H1 (cell line): ENCODE measurements around the gene PPM1K. TPM values are rescaled to one million over a fixed set of nuclear protein-coding genes. Genes with fewer than 3 reads are reported as not detected.

Experiments used
- ASH2L ChIP-seq: fragments of 200-600, 300-600 bp; sonication (generic); IDR thresholded peaks from one replicate; pipeline ENCODE4 v1.7.1; 2017; ENCODE audit warnings: low read length
- BRCA1 ChIP-seq: IDR thresholded peaks from 2 replicates; pipeline ENCODE4 v1.6.1; 2012; ENCODE audit warnings: low read depth, low read length, improper control_type of control experiment
- CHD2 ChIP-seq: IDR thresholded peaks from 2 replicates; pipeline ENCODE4 v1.6.1; 2012; ENCODE audit warnings: low read length, improper control_type of control experiment
- CREB1 ChIP-seq: IDR thresholded peaks from 2 replicates; pipeline ENCODE4 v1.6.1; 2012; ENCODE audit warnings: inconsistent platforms
- FOSL1 ChIP-seq: IDR thresholded peaks from 2 replicates; pipeline ENCODE4 v1.6.1; 2011; ENCODE audit warnings: mild to moderate bottlenecking, low read depth, low read length, moderate library complexity; ENCODE audit not compliant: insufficient read depth
- NRF1 ChIP-seq: IDR thresholded peaks from 2 replicates; pipeline ENCODE4 v1.6.1; 2011; ENCODE audit warnings: mild to moderate bottlenecking, low read depth, low read length, improper control_type of control experiment
- PHF8 ChIP-seq: fragments of 200-600 bp; sonication (generic); conservative IDR thresholded peaks from 2 replicates; pipeline ENCODE4 v1.7.1; 2012; ENCODE audit warnings: low read depth, mild to moderate bottlenecking, inconsistent platforms, low read length, moderate library complexity
- POLR2A ChIP-seq, 2 experiments: IDR thresholded peaks; 1 replicate in 1 of 2; 2 replicates in 1 of 2; pipeline ENCODE4 v1.6.1; 2011; ENCODE audit warnings: low read depth in 2 of 2, low read length in 2 of 2, mild to moderate bottlenecking in 2 of 2; ENCODE audit errors: control extremely low read depth in 1 of 2
- RFX5 ChIP-seq: IDR thresholded peaks from 2 replicates; pipeline ENCODE4 v1.6.1; 2011; ENCODE audit warnings: low read depth, low read length, improper control_type of control experiment, borderline replicate concordance
- SP1 ChIP-seq: IDR thresholded peaks from 2 replicates; pipeline ENCODE4 v1.6.1; 2011; ENCODE audit warnings: low read depth, low read length
- SUZ12 ChIP-seq: fragments of 200-600 bp; sonication (generic); IDR thresholded peaks from 2 replicates; pipeline ENCODE4 v1.6.1; 2012; ENCODE audit warnings: mild to moderate bottlenecking, inconsistent platforms, low read length, moderate library complexity, mixed read lengths
- TAF1 ChIP-seq: IDR thresholded peaks from 2 replicates; pipeline ENCODE4 v1.6.1; 2011; ENCODE audit warnings: mild to moderate bottlenecking, low read depth, low read length
- polyA plus RNA-seq, 7 experiments: library from polyadenylated mRNA; depleted of rRNA in 3 of 7; stranded (reverse) in 5 of 7; unstranded in 2 of 7; fragments of >200 nt in 5 of 7; fragments of 200-250 nt in 2 of 7; gene quantifications; 1 replicate in 5 of 7; 2 replicates in 1 of 7; 4 replicates in 1 of 7; pipeline versions ENCODE4 v1.2.1 to v1.2.3, GENCODE V29; 2011 to 2013; ENCODE audit warnings: missing spikeins in 2 of 7, mixed read lengths in 2 of 7
- total RNA-seq: library from RNA; stranded (reverse); fragmentation: NEBNext Ultra II Directional; extraction: Animal tissue kit (Norgen Biotek cat#: 25700); gene quantifications from 2 replicates; pipeline ENCODE4 v1.2.1, GENCODE V29; 2021
- TF ChIP-seq, protein P1 (sequence below): IDR thresholded peaks from 2 replicates; pipeline ENCODE4 v1.6.1; 2011; ENCODE audit warnings: low read length, improper control_type of control experiment
- TF ChIP-seq, protein P2 (sequence below): IDR thresholded peaks from 2 replicates; pipeline ENCODE4 v1.6.1; 2012; ENCODE audit warnings: low read length, inconsistent platforms
- TF ChIP-seq, protein P3 (sequence below): IDR thresholded peaks from 2 replicates; pipeline ENCODE4 v1.6.1; 2011; ENCODE audit warnings: low read depth, mild to moderate bottlenecking, low read length; ENCODE audit not compliant: insufficient read depth
- TF ChIP-seq, protein P4 (sequence below): IDR thresholded peaks from 2 replicates; pipeline ENCODE4 v1.6.1; 2012; ENCODE audit warnings: inconsistent platforms

Gene PPM1K
- total and polyA plus RNA-seq, 2 of the 8 experiments (the other 6 are each of a cell fraction or from before 2014, with no cell fraction given): 4.2 to 10.7 TPM

DNA sequence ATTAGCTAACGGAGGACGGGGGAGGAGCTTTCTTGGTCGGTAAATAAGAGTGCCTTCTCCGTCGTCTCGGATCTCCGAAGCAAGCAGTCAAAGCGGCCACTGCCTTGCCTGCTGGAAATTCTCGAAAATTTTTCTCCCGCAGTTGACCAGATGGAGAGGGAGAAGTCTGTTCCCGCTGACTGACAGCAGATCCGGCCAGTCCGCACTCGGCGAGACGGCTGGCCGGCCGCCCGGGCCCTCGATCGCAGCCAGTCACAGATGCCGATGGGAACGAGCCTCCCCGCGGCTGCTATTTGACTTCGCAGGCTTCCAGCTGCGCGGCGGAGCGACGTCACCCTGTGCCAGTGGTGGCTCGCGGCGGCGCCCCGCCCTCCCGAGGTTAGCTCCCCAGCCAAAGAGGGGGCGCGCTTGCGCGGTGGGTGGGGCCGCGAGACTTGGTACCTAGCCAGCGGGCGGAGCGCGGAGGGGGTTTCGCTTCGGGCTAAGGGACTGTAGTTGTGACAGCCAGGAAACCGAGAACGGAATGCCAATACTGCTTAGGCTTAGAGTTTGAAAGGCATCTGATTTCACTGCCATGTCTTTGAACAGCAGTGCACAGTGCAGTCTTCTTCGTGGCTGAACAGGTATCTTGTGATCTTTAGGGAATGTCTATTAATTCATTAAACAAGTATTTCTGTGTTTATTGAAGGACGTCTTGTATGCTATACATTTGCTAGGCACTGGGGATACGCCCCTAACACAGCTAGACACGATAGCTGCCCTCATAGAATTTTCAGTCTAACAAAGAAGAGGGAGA, at the start of gene PPM1K (continued):
- TF ChIP-seq FOSL1: no peak
- TF ChIP-seq, protein P1, sequence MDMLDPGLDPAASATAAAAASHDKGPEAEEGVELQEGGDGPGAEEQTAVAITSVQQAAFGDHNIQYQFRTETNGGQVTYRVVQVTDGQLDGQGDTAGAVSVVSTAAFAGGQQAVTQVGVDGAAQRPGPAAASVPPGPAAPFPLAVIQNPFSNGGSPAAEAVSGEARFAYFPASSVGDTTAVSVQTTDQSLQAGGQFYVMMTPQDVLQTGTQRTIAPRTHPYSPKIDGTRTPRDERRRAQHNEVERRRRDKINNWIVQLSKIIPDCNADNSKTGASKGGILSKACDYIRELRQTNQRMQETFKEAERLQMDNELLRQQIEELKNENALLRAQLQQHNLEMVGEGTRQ: no peak
- TF ChIP-seq PHF8: no peak
- TF ChIP-seq CREB1: peak; percentile 76
- TF ChIP-seq RFX5: no peak
- 0 out of 2 replicates have a peak, but pooled peaks have one; percentile 59 for TF ChIP-seq TAF1
- 0 out of 2 replicates have a peak, but pooled peaks have one; percentile 8 for TF ChIP-seq SUZ12
- peak; percentile 84 for TF ChIP-seq CHD2
- 0 out of 3 replicates have a peak, but pooled peaks of 1 of the 2 experiments have one; percentile 13 for TF ChIP-seq POLR2A (IDR thresholded peaks at IDR 0.05; ENCODE audit: control extremely low read depth in 1 of 2, low read depth in 2 of 2, low read length in 2 of 2)
- TF ChIP-seq, protein P2, sequence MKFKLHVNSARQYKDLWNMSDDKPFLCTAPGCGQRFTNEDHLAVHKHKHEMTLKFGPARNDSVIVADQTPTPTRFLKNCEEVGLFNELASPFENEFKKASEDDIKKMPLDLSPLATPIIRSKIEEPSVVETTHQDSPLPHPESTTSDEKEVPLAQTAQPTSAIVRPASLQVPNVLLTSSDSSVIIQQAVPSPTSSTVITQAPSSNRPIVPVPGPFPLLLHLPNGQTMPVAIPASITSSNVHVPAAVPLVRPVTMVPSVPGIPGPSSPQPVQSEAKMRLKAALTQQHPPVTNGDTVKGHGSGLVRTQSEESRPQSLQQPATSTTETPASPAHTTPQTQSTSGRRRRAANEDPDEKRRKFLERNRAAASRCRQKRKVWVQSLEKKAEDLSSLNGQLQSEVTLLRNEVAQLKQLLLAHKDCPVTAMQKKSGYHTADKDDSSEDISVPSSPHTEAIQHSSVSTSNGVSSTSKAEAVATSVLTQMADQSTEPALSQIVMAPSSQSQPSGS: peak; percentile 72; the same call in 1 of the 2 replicates
- TF ChIP-seq ASH2L: peak; percentile 86
- TF ChIP-seq, protein P3, sequence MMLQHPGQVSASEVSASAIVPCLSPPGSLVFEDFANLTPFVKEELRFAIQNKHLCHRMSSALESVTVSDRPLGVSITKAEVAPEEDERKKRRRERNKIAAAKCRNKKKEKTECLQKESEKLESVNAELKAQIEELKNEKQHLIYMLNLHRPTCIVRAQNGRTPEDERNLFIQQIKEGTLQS: no peak
- peak; percentile 49 for TF ChIP-seq NRF1
- TF ChIP-seq, protein P4, sequence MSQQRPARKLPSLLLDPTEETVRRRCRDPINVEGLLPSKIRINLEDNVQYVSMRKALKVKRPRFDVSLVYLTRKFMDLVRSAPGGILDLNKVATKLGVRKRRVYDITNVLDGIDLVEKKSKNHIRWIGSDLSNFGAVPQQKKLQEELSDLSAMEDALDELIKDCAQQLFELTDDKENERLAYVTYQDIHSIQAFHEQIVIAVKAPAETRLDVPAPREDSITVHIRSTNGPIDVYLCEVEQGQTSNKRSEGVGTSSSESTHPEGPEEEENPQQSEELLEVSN: no peak
- TF ChIP-seq BRCA1: peak; percentile 55
- TF ChIP-seq SP1: peak; percentile 88
